Measurements from ENCODE around the gene FNBP1L. TPM values are rescaled to one million over a fixed set of nuclear protein-coding genes. Genes with fewer than 3 reads are reported as not detected.

Gene FNBP1L
- total and polyA plus RNA-seq, 2 donors from 2014 or later: 32.7 to 57.3 TPM

DNA sequence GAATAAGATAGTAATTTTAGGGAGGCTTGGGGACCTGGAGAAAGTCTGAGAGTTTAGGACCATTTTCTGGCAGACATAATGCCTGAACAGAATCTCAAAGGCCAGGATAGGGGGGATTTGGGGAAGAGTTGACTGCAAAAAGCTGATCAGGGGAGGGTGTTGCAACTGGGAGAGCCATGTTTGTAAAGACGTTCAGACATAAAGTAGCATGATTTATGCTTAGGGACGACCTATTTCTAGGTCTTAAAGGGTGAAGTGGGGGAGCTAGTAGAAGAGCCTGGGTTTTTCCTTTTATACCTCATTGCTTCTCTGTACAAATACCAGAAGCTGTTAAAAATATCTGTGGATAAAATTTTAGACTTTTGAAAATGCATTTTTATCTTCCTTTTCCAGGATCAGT, 51.2 kb downstream of the FNBP1L start:
- peaks cover 0 to 6% (median 3%) of the 10 kb centered on the region in 3 donors for H3K4me1 ChIP-seq (ENCODE audit: control insufficient read depth in 2 of 3, insufficient read depth in 2 of 3, low read depth in 1 of 3, low read length in 3 of 3)
- no peaks in the 10 kb centered on the region for H3K36me3 ChIP-seq (ENCODE audit: control insufficient read depth in 2 of 3, insufficient read depth in 3 of 3, low read length in 3 of 3)
- FAIRE-seq (no peak), DNase-seq (no peak)
- H3K4me3 ChIP-seq (ENCODE audit: low read length in 3 of 3): no peak overlapping the region
- no peaks in the 10 kb centered on the region for H3K27me3 ChIP-seq (ENCODE audit: control insufficient read depth, insufficient read depth, low read length)
- no peaks in the 10 kb centered on the region for H3K9me3 ChIP-seq (ENCODE audit: control insufficient read depth in 2 of 3, insufficient read depth in 1 of 3, low read length in 3 of 3)
- intact Hi-C loops (cut with DNase I): no loop called here
- TF ChIP-seq, protein P1, sequence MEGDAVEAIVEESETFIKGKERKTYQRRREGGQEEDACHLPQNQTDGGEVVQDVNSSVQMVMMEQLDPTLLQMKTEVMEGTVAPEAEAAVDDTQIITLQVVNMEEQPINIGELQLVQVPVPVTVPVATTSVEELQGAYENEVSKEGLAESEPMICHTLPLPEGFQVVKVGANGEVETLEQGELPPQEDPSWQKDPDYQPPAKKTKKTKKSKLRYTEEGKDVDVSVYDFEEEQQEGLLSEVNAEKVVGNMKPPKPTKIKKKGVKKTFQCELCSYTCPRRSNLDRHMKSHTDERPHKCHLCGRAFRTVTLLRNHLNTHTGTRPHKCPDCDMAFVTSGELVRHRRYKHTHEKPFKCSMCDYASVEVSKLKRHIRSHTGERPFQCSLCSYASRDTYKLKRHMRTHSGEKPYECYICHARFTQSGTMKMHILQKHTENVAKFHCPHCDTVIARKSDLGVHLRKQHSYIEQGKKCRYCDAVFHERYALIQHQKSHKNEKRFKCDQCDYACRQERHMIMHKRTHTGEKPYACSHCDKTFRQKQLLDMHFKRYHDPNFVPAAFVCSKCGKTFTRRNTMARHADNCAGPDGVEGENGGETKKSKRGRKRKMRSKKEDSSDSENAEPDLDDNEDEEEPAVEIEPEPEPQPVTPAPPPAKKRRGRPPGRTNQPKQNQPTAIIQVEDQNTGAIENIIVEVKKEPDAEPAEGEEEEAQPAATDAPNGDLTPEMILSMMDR (IDR thresholded peaks at IDR 0.05; ENCODE audit: borderline replicate concordance, extremely low read depth, insufficient read depth): no peak
- H3K9ac ChIP-seq (ENCODE audit: low read length in 3 of 3): no peak overlapping the region
- H3K27ac ChIP-seq (ENCODE audit: low read depth in 2 of 2, low read length in 2 of 2): no peak overlapping the region

DNA sequence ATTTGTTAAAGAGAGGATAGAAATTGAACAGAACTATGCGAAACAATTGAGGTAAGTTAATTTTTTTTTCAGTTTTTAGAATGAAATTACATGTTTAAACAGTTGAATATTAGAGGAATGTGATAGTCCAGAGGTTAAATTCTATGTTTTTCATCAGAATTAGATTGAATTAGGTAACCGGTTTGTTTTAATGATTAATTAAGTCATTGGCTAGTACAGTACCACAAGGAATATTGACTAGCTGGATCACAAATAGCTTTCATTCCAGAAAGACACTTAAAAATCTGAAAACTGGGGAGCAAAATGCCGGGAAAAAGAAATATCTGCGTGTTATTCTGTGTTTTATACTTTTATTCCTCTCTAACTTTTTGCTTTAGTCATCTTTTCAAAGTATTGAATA, 51.6 kb downstream of the FNBP1L start:
- no peak overlapping the region for H3K4me3 ChIP-seq (ENCODE audit: low read length in 3 of 3)
- DNase-seq (no peak), FAIRE-seq (no peak)
- no peaks in the 10 kb centered on the region for H3K36me3 ChIP-seq (ENCODE audit: control insufficient read depth in 2 of 3, insufficient read depth in 3 of 3, low read length in 3 of 3)
- H3K9me3 ChIP-seq (ENCODE audit: control insufficient read depth in 2 of 3, insufficient read depth in 1 of 3, low read length in 3 of 3): no peaks in the 10 kb centered on the region
- H3K27ac ChIP-seq (ENCODE audit: low read depth in 2 of 2, low read length in 2 of 2): no peak overlapping the region
- H3K9ac ChIP-seq (ENCODE audit: low read length in 3 of 3): no peak overlapping the region
- H3K27me3 ChIP-seq (ENCODE audit: control insufficient read depth, insufficient read depth, low read length): no peaks in the 10 kb centered on the region
- intact Hi-C loops (cut with DNase I): no loop called here
- peaks cover 0 to 6% (median 3%) of the 10 kb centered on the region in 3 donors for H3K4me1 ChIP-seq (ENCODE audit: control insufficient read depth in 2 of 3, insufficient read depth in 2 of 3, low read depth in 1 of 3, low read length in 3 of 3)
- TF ChIP-seq, protein P1 (IDR thresholded peaks at IDR 0.05; ENCODE audit: borderline replicate concordance, extremely low read depth, insufficient read depth): no peak

DNA sequence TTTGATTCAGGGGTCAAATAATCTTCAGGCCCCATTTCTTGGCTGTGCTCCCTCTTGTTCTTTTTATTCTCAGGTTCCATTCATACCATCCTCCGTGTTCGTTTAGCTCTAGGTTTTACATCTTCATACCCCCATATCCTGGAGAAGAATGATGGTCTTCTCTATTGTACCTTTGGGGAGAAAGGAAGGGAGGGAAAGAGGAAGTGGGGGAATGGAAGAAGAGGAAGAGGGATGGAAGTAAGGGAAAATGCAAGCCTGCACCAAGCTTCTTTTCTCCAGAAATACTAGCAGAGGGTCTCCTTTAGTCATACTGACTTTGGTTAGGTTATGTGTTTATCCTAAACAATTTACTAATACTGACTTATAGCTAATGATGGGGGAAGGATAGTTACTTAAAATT, 52.4 kb downstream of the FNBP1L start:
- TF ChIP-seq, protein P1 (IDR thresholded peaks at IDR 0.05; ENCODE audit: borderline replicate concordance, extremely low read depth, insufficient read depth): no peak
- FAIRE-seq: no peak
- Histone ChIP-seq H3K4me1 (ENCODE audit: control insufficient read depth in 2 of 3, insufficient read depth in 2 of 3, low read depth in 1 of 3, low read length in 3 of 3) (peaks cover 0 to 6% (median 3%) of the 10 kb centered on the region in 3 donors), H3K4me3 (ENCODE audit: low read length in 3 of 3) (no peak overlapping the region), H3K27ac (ENCODE audit: low read depth in 2 of 2, low read length in 2 of 2) (no peak overlapping the region), H3K9me3 (ENCODE audit: control insufficient read depth in 2 of 3, insufficient read depth in 1 of 3, low read length in 3 of 3) (no peaks in the 10 kb centered on the region), H3K9ac (ENCODE audit: low read length in 3 of 3) (no peak overlapping the region), H3K27me3 (ENCODE audit: control insufficient read depth, insufficient read depth, low read length) (no peaks in the 10 kb centered on the region), H3K36me3 (ENCODE audit: control insufficient read depth in 2 of 3, insufficient read depth in 3 of 3, low read length in 3 of 3) (no peaks in the 10 kb centered on the region)
- intact Hi-C loops (cut with DNase I): no loop called here
- no peak for DNase-seq

DNA sequence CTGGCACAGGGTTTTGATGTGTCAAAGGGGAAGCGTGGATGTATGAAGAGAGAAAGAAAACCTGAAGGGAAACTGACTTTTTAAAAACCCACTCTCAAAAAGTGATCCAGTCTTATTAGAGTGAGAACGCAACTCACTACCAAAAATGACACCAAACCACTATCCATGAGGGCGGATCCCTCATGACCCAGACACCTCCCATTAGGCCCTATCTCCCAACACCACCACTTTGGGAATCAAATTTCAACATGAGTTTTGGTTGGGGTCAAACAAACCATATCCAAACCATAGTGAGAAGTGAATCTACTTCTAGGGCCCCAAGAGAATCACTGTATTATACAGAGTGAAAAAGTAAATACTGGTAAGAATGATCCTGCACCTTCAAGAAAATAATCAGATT, 53.5 kb downstream of the FNBP1L start:
- no peak overlapping the region for H3K9ac ChIP-seq (ENCODE audit: low read length in 3 of 3)
- H3K36me3 ChIP-seq (ENCODE audit: control insufficient read depth in 2 of 3, insufficient read depth in 3 of 3, low read length in 3 of 3): no peaks in the 10 kb centered on the region
- H3K27me3 ChIP-seq (ENCODE audit: control insufficient read depth, insufficient read depth, low read length): no peaks in the 10 kb centered on the region
- peaks cover 0 to 6% (median 3%) of the 10 kb centered on the region in 3 donors for H3K4me1 ChIP-seq (ENCODE audit: control insufficient read depth in 2 of 3, insufficient read depth in 2 of 3, low read depth in 1 of 3, low read length in 3 of 3)
- no peak overlapping the region for H3K4me3 ChIP-seq (ENCODE audit: low read length in 3 of 3)
- intact Hi-C loops (cut with DNase I): no loop called here
- no peaks in the 10 kb centered on the region for H3K9me3 ChIP-seq (ENCODE audit: control insufficient read depth in 2 of 3, insufficient read depth in 1 of 3, low read length in 3 of 3)
- FAIRE-seq (no peak), DNase-seq (no peak)
- TF ChIP-seq, protein P1 (IDR thresholded peaks at IDR 0.05; ENCODE audit: borderline replicate concordance, extremely low read depth, insufficient read depth): no peak
- H3K27ac ChIP-seq (ENCODE audit: low read depth in 2 of 2, low read length in 2 of 2): no peak overlapping the region

Measured in kidney (tissue), 14 donors.